H9 (cell line): ENCODE data around the gene CRYGN. TPM values are rescaled to one million over a fixed set of nuclear protein-coding genes. Genes with fewer than 3 reads are reported as not detected.
A peak's percentile ranks its signal among the peaks of the same experiment; 100 is the strongest.

ENCODE experiments used
- DNase-seq: peaks from one replicate; pipeline ENCODE4 v3.0.0-alpha.2; 2017
- H2AFZ ChIP-seq: one replicate; pipeline ENCODE4 v1.6.1; 2013; ENCODE audit warnings: mild to moderate bottlenecking, low read length, control low read depth, moderate library complexity
- H2AK5ac ChIP-seq: 2 replicates; pipeline ENCODE4 v1.6.1; 2013; ENCODE audit warnings: low read length, control low read depth, mixed read lengths; ENCODE audit not compliant: insufficient read length
- H2BK120ac ChIP-seq: one replicate; pipeline ENCODE4 v1.6.1; 2013; ENCODE audit warnings: low read depth, mild to moderate bottlenecking, low read length, control low read depth, inconsistent platforms; ENCODE audit not compliant: poor library complexity, severe bottlenecking
- H2BK12ac ChIP-seq: 2 replicates; pipeline ENCODE4 v1.6.1; 2013; ENCODE audit warnings: low read length, control low read depth, mixed read lengths, low read depth; ENCODE audit not compliant: insufficient read length
- H2BK15ac ChIP-seq: 2 replicates; pipeline ENCODE4 v1.6.1; 2013; ENCODE audit warnings: low read depth, low read length, control low read depth
- H2BK20ac ChIP-seq: one replicate; pipeline ENCODE4 v1.6.1; 2013; ENCODE audit warnings: low read depth, mild to moderate bottlenecking, low read length, control low read depth, inconsistent platforms; ENCODE audit not compliant: poor library complexity, severe bottlenecking
- H2BK5ac ChIP-seq: 2 replicates; pipeline ENCODE4 v1.6.1; 2013; ENCODE audit warnings: low read length, control low read depth, mixed read lengths; ENCODE audit not compliant: insufficient read length
- H3K14ac ChIP-seq: 2 replicates; pipeline ENCODE4 v1.6.1; 2013; ENCODE audit warnings: low read length, control low read depth; ENCODE audit not compliant: insufficient read depth
- H3K18ac ChIP-seq: 2 replicates; pipeline ENCODE4 v1.6.1; 2013; ENCODE audit warnings: low read depth, mild to moderate bottlenecking, mixed read lengths, low read length, control low read depth; ENCODE audit not compliant: insufficient read length
- H3K23ac ChIP-seq: 2 replicates; pipeline ENCODE4 v1.6.1; 2013; ENCODE audit warnings: low read length, control low read depth, mixed read lengths, low read depth; ENCODE audit not compliant: insufficient read length
- H3K23me2 ChIP-seq: 2 replicates; pipeline ENCODE4 v1.6.1; 2013; ENCODE audit warnings: low read depth, mild to moderate bottlenecking, mixed read lengths, low read length, control low read depth; ENCODE audit not compliant: insufficient read length, poor library complexity, severe bottlenecking
- H3K27ac ChIP-seq: 2 replicates; pipeline ENCODE4 v1.5.1; 2013; ENCODE audit warnings: low read length, control low read depth, mixed read lengths, low read depth; ENCODE audit not compliant: insufficient read length
- H3K27me3 ChIP-seq: 2 replicates; pipeline ENCODE4 v1.6.1; 2013; ENCODE audit warnings: low read length, control low read depth, inconsistent platforms; ENCODE audit not compliant: insufficient read depth
- H3K4ac ChIP-seq: 2 replicates; pipeline ENCODE4 v1.6.1; 2013; ENCODE audit warnings: low read depth, mild to moderate bottlenecking, control low read depth, inconsistent platforms, low read length, moderate library complexity
- H3K4me1 ChIP-seq: 2 replicates; pipeline ENCODE4 v1.6.1; 2013; ENCODE audit warnings: low read length, control low read depth, inconsistent platforms; ENCODE audit not compliant: insufficient read depth
- H3K4me2 ChIP-seq: 2 replicates; pipeline ENCODE4 v1.6.1; 2013; ENCODE audit warnings: low read length, control low read depth, mixed read lengths; ENCODE audit not compliant: insufficient read length, insufficient read depth
- H3K56ac ChIP-seq: 2 replicates; pipeline ENCODE4 v1.6.1; 2013; ENCODE audit warnings: low read depth, mild to moderate bottlenecking, mixed read lengths, low read length, control low read depth; ENCODE audit not compliant: insufficient read length
- H3K79me1 ChIP-seq: 2 replicates; pipeline ENCODE4 v1.6.1; 2013; ENCODE audit warnings: low read depth, mild to moderate bottlenecking, moderate library complexity, low read length, control low read depth, inconsistent platforms; ENCODE audit not compliant: insufficient read depth, poor library complexity, severe bottlenecking
- H3K79me2 ChIP-seq: 2 replicates; pipeline ENCODE4 v1.6.1; 2013; ENCODE audit warnings: low read length, control low read depth, inconsistent platforms; ENCODE audit not compliant: insufficient read depth
- H3K9ac ChIP-seq: 2 replicates; pipeline ENCODE4 v1.6.1; 2013; ENCODE audit warnings: low read length, control low read depth, mixed read lengths; ENCODE audit not compliant: insufficient read length; ENCODE audit errors: extremely low read depth
- H3K9me3 ChIP-seq: one replicate; pipeline ENCODE4 v1.6.1; 2013; ENCODE audit warnings: low read depth, low read length, inconsistent platforms; ENCODE audit not compliant: control insufficient read depth
- H3T11ph ChIP-seq: one replicate; pipeline ENCODE4 v1.6.1; 2013; ENCODE audit warnings: mild to moderate bottlenecking, low read length, control low read depth, inconsistent platforms
- H4K20me1 ChIP-seq: one replicate; pipeline ENCODE4 v1.6.1; 2013; ENCODE audit not compliant: control insufficient read depth, insufficient read length, insufficient read depth
- H4K5ac ChIP-seq: 2 replicates; pipeline ENCODE4 v1.6.1; 2013; ENCODE audit warnings: low read depth, mild to moderate bottlenecking, mixed read lengths, low read length, control low read depth; ENCODE audit not compliant: insufficient read length
- H4K8ac ChIP-seq: replicated peaks from 2 replicates; pipeline ENCODE4 v1.6.1; 2013; ENCODE audit warnings: low read length, control low read depth, mixed read lengths, low read depth; ENCODE audit not compliant: insufficient read length
- H4K91ac ChIP-seq: 2 replicates; pipeline ENCODE4 v1.6.1; 2013; ENCODE audit warnings: low read depth, mild to moderate bottlenecking, moderate library complexity, mixed read lengths, low read length, control low read depth; ENCODE audit not compliant: insufficient read length
- H3K27ac Mint-ChIP-seq, 3 experiments: 2 replicates in 2 of 3; 3 replicates in 1 of 3; pipeline ENCODE4 v1.8.0; 2020 to 2021; ENCODE audit warnings: mixed read lengths in 3 of 3, mild to moderate bottlenecking in 1 of 3, moderate library complexity in 1 of 3
- H3K27me3 Mint-ChIP-seq: 2 replicates; pipeline ENCODE4 v1.8.0; 2021; ENCODE audit warnings: low read depth, mild to moderate bottlenecking, moderate library complexity, mixed read lengths
- H3K36me3 Mint-ChIP-seq, 3 experiments: 2 replicates in 2 of 3; 3 replicates in 1 of 3; pipeline ENCODE4 v1.8.0; 2020 to 2021; ENCODE audit warnings: low read depth in 3 of 3, mixed read lengths in 3 of 3; ENCODE audit not compliant: insufficient read depth in 1 of 3
- H3K4me1 Mint-ChIP-seq, 2 experiments: 2 replicates each; pipeline ENCODE4 v1.8.0; 2020; ENCODE audit warnings: mixed read lengths in 2 of 2
- H3K4me3 Mint-ChIP-seq, 2 experiments: 2 replicates in 1 of 2; 3 replicates in 1 of 2; pipeline ENCODE4 v1.8.0; 2020 to 2021; ENCODE audit warnings: mild to moderate bottlenecking in 2 of 2, mixed read lengths in 2 of 2, moderate library complexity in 1 of 2
- H3K9me3 Mint-ChIP-seq, 2 experiments: 2 replicates in 1 of 2; 3 replicates in 1 of 2; pipeline ENCODE4 v1.8.0; 2020; ENCODE audit warnings: mild to moderate bottlenecking in 2 of 2, mixed read lengths in 2 of 2, moderate library complexity in 1 of 2
- WGBS: extraction: QIAGEN DNeasy Blood & Tissue Kit; methylation state at CpG from one replicate; pipeline ENCODE4 v1.1.7; 2013; ENCODE audit warnings: missing lambda C conversion rate, low lambda C conversion rate, mixed read lengths; ENCODE audit not compliant: insufficient read length; ENCODE audit errors: extremely low coverage; 5-methylcytosine and 5-hydroxymethylcytosine counted together
- total RNA-seq: library from RNA; stranded (reverse); gene quantifications from 2 replicates; pipeline ENCODE4 v1.2.1, GENCODE V29; 2021
- TF ChIP-seq, protein P1 (sequence below): fragments of 200-600 bp; sonication (generic); conservative IDR thresholded peaks from 3 replicates; pipeline ENCODE4 v1.8.0; 2021; ENCODE audit warnings: antibody characterized with exemption, mild to moderate bottlenecking

CRYGN gene
- total RNA-seq, 1 experiment from 2014 or later = 1.8 TPM

- no peaks in the 10 kb centered on the region for H3K4me1 ChIP-seq
- H3K56ac ChIP-seq = no peak overlapping the region
- DNase-seq = peak; percentile 34
- H3K27ac ChIP-seq = no peak overlapping the region
- peaks cover 4% of the 10 kb centered on the region for H4K20me1 ChIP-seq
- Mint-ChIP-seq H3K4me1 (peaks cover 17 to 18% of the 10 kb centered on the region in 2 experiments), H3K27ac (no peak overlapping the region), H3K36me3 (peaks cover 8 to 23% (median 22%) of the 10 kb centered on the region in 3 experiments), H3K9me3 (no peaks in the 10 kb centered on the region), H3K4me3 (peak overlapping the region; percentile 57 to 79), H3K27me3 (peaks cover 34% of the 10 kb centered on the region)
- no peak overlapping the region for H2BK5ac ChIP-seq
- no peak overlapping the region for H2AFZ ChIP-seq
- no peak overlapping the region for H3K23ac ChIP-seq
- H3K4me2 ChIP-seq = peak overlapping the region; percentile 67
- no peak overlapping the region for H2BK20ac ChIP-seq
- H3K23me2 ChIP-seq = peaks cover 15% of the 10 kb centered on the region
- no peak overlapping the region for H3K4ac ChIP-seq
- no peak overlapping the region for H4K8ac ChIP-seq
- H4K91ac ChIP-seq = no peak overlapping the region
- no peak overlapping the region for H3K9ac ChIP-seq
- no peak overlapping the region for H3K18ac ChIP-seq
- no peaks in the 10 kb centered on the region for H3K79me1 ChIP-seq
- no peak overlapping the region for H3T11ph ChIP-seq
- no CpG with 5 or more reads among the region's 37 CpGs for WGBS
- no peak overlapping the region for H2BK15ac ChIP-seq
- H3K27me3 ChIP-seq = peaks cover 8% of the 10 kb centered on the region; the same call in 1 of the 2 replicates
- no peak overlapping the region for H2BK12ac ChIP-seq
- H2AK5ac ChIP-seq = no peak overlapping the region
- no peaks in the 10 kb centered on the region for H3K9me3 ChIP-seq
- no peaks in the 10 kb centered on the region for H3K79me2 ChIP-seq
- H2BK120ac ChIP-seq = no peak overlapping the region
- peak overlapping the region; percentile 24; the same call in 1 of the 2 replicates for H3K14ac ChIP-seq
- H4K5ac ChIP-seq = no peak overlapping the region
- TF ChIP-seq, protein P1, sequence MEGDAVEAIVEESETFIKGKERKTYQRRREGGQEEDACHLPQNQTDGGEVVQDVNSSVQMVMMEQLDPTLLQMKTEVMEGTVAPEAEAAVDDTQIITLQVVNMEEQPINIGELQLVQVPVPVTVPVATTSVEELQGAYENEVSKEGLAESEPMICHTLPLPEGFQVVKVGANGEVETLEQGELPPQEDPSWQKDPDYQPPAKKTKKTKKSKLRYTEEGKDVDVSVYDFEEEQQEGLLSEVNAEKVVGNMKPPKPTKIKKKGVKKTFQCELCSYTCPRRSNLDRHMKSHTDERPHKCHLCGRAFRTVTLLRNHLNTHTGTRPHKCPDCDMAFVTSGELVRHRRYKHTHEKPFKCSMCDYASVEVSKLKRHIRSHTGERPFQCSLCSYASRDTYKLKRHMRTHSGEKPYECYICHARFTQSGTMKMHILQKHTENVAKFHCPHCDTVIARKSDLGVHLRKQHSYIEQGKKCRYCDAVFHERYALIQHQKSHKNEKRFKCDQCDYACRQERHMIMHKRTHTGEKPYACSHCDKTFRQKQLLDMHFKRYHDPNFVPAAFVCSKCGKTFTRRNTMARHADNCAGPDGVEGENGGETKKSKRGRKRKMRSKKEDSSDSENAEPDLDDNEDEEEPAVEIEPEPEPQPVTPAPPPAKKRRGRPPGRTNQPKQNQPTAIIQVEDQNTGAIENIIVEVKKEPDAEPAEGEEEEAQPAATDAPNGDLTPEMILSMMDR = no peak
These were observed 57.7 kb downstream of the CRYGN start for GRCh38 chr7:151382079-151382885.
